Thyroid gland (tissue), 4 donors: ENCODE data around the gene RIMKLB.

Experiments used
- CTCF ChIP-seq, 6 experiments: fragments of 200-600 bp in 3 of 6; fragments of 450-650 bp in 3 of 6; sonication (generic) in 3 of 6; IDR thresholded peaks; one replicate each; pipeline ENCODE4 v1.5.1; 2016 to 2019; ENCODE audit warnings: antibody characterized with exemption in 6 of 6, mild to moderate bottlenecking in 2 of 6, inconsistent platforms in 1 of 6, moderate library complexity in 1 of 6
- POLR2A ChIP-seq, 2 donors: fragments of 450-650 bp; IDR thresholded peaks; one replicate each; pipeline ENCODE4 v1.6.1; 2017; ENCODE audit warnings: antibody characterized with exemption in 2 of 2, mild to moderate bottlenecking in 2 of 2, moderate library complexity in 1 of 2

DNA sequence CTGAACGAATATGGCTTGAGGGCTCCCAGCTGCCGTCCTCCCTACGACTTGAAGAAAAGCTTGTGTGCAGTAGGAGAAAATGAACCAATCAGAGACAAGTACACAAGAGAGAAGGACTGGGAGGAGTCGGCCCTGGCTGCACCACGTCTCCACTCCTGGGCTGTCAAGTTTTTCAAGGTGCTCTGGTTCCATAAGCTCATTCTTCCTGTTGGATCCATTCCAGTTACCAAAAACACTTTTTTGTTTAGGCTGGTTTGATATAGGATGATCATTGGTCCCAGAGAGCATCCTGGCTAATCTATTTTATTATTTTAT, 121.8 kb downstream of the RIMKLB start:
- TF ChIP-seq CTCF (IDR thresholded peaks at IDR 0.05) (no peak), POLR2A (IDR thresholded peaks at IDR 0.05) (no peak)
